Astrocyte (in vitro differentiated cells and primary cell): Measurements from ENCODE around the gene PCGF2. TPM values are rescaled to one million over a fixed set of nuclear protein-coding genes. Genes with fewer than 3 reads are reported as not detected.

Experiments used
- DNase-seq: peaks from one replicate; pipeline ENCODE4 v3.0.0-alpha.2; 2010; ENCODE audit warnings: low read depth
- FAIRE-seq: peaks from 2 replicates; lab custom pipeline; 2011; peaks lifted over from hg19 to GRCh38; lab: Jason Lieb, UNC
- H2AFZ ChIP-seq: 2 replicates; pipeline ENCODE4 v1.6.0; 2012; ENCODE audit warnings: low read depth, low read length, inconsistent platforms
- H3K27ac ChIP-seq: 2 replicates; pipeline ENCODE4 v1.5.1; 2011; ENCODE audit warnings: low read depth, low read length, inconsistent platforms
- H3K27me3 ChIP-seq: 2 replicates; pipeline ENCODE4 v1.6.0; 2011; ENCODE audit warnings: low read length, inconsistent platforms; ENCODE audit not compliant: insufficient read depth
- H3K36me3 ChIP-seq: 2 replicates; pipeline ENCODE4 v1.5.1; 2011; ENCODE audit warnings: low read length, inconsistent platforms; ENCODE audit not compliant: insufficient read depth
- H3K4me1 ChIP-seq: 2 replicates; pipeline ENCODE4 v1.5.1; 2011; ENCODE audit warnings: low read length, inconsistent platforms; ENCODE audit not compliant: insufficient read depth
- H3K4me2 ChIP-seq: 2 replicates; pipeline ENCODE4 v1.6.0; 2012; ENCODE audit warnings: low read length, inconsistent platforms
- H3K4me3 ChIP-seq: 2 replicates; pipeline ENCODE4 v1.5.1; 2011; ENCODE audit warnings: low read depth, mild to moderate bottlenecking, low read length, inconsistent platforms; ENCODE audit not compliant: insufficient read depth
- H3K79me2 ChIP-seq: 2 replicates; pipeline ENCODE4 v1.6.0; 2012; ENCODE audit warnings: mild to moderate bottlenecking, low read length, inconsistent platforms; ENCODE audit not compliant: insufficient read depth
- H3K9ac ChIP-seq: 2 replicates; pipeline ENCODE4 v1.6.0; 2012; ENCODE audit warnings: mild to moderate bottlenecking, low read length, inconsistent platforms
- H3K9me3 ChIP-seq: 2 replicates; pipeline ENCODE4 v1.5.1; 2012; ENCODE audit warnings: low read depth, mild to moderate bottlenecking, low read length, inconsistent platforms; ENCODE audit not compliant: insufficient read depth
- H4K20me1 ChIP-seq: 2 replicates; pipeline ENCODE4 v1.6.0; 2012; ENCODE audit warnings: low read length, inconsistent platforms; ENCODE audit not compliant: insufficient read depth
- H3K27ac Mint-ChIP-seq: one replicate; pipeline ENCODE4 v1.8.0; 2021; ENCODE audit warnings: mild to moderate bottlenecking, mixed read lengths; ENCODE audit not compliant: unreplicated experiment
- H3K27me3 Mint-ChIP-seq: one replicate; pipeline ENCODE4 v1.8.0; 2021; ENCODE audit warnings: low read depth, mixed read lengths; ENCODE audit not compliant: unreplicated experiment
- H3K36me3 Mint-ChIP-seq: one replicate; pipeline ENCODE4 v1.8.0; 2021; ENCODE audit warnings: low read depth, mixed read lengths; ENCODE audit not compliant: unreplicated experiment
- H3K4me1 Mint-ChIP-seq: one replicate; pipeline ENCODE4 v1.8.0; 2021; ENCODE audit warnings: low read depth, mixed read lengths; ENCODE audit not compliant: unreplicated experiment
- H3K4me3 Mint-ChIP-seq: one replicate; pipeline ENCODE4 v1.8.0; 2021; ENCODE audit warnings: mild to moderate bottlenecking, moderate library complexity, mixed read lengths; ENCODE audit not compliant: unreplicated experiment
- H3K9me3 Mint-ChIP-seq: one replicate; pipeline ENCODE4 v1.8.0; 2021; ENCODE audit warnings: mild to moderate bottlenecking, mixed read lengths; ENCODE audit not compliant: unreplicated experiment
- EZH2 ChIP-seq: IDR thresholded peaks from 2 replicates; pipeline ENCODE4 v1.6.1; 2012; ENCODE audit warnings: mild to moderate bottlenecking, low read length, inconsistent platforms; ENCODE audit not compliant: insufficient read depth
- total RNA-seq: library from RNA; stranded (reverse); gene quantifications from 2 replicates; pipeline ENCODE4 v1.2.1, GENCODE V29; 2021
- TF ChIP-seq, protein P1 (sequence below): IDR thresholded peaks from 2 replicates; pipeline ENCODE4 v1.5.1; 2011; ENCODE audit warnings: low read depth, mild to moderate bottlenecking, inconsistent platforms, low read length, moderate library complexity; ENCODE audit not compliant: insufficient read depth

The PCGF2 gene
- total RNA-seq, 1 donor from 2014 or later: 73.7 TPM

DNA sequence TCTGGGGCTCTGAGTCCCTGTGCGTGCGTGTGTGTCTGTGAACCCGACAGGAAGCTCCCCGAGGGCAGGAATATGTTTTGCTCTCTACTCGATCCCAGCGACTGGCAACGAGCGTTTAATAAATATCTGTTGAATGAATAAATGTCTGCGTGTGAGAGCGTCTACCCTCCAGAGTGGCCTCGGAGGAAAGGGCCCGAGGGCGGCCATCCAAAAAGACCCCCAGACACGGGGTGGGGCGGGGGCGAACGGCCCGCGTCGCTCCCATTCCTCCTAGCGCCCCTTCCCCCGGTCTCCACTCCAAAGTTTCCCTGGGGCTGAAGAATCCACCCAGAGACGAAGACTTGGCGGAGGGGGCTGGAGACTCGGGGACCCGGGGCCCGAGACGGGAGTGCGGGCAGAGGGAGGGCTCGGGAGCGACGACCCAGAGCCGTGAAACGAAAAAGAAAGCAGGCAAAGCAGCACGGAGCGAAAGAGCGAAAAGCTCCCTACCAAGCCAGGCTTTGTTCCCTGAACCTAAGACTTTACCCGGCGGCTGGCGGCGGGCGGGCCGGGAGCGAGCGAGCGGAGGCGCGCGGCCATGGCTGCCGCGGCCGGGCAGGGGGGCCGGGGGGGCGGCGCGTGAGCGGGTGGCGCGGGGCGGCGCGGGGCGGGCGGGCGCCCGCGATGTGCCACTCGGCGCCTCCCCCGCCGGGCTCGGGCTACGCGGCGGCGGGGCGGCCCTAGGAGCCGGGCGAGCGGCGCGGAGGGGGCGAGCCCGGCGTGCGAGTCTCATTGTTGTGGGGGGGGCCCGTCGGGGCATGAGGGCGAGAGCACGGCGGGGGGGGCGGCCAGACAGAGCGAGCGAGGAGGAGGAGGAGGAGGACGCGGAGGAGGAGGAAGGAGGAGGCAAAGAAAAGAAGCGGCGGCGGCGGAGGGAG, 43.3 kb downstream of the PCGF2 start, which contains the start of gene MLLT6:
MLLT6 (plus strand) TSS at position 668 of the 917 bp plus-strand sequence. CDS start 360 bp downstream, outside the sequence.
- Mint-ChIP-seq H3K9me3 (peaks cover 3% of the 10 kb centered on the region), H3K27ac (peak within 1 kb of the TSS; percentile 94), H3K36me3 (peaks cover 4% of the 10 kb centered on the region), H3K4me1 (peaks cover 15% of the 10 kb centered on the region), H3K27me3 (peaks cover 15% of the 10 kb centered on the region), H3K4me3 (peak within 1 kb of the TSS; percentile 87)
- Histone ChIP-seq H3K4me2 (peak within 1 kb of the TSS; percentile 93), H2AFZ (peak within 1 kb of the TSS; percentile 86), H3K9me3 (no peaks in the 10 kb centered on the region), H3K27ac (peak within 1 kb of the TSS; percentile 27), H3K4me3 (peak within 1 kb of the TSS; percentile 70), H3K9ac (peak within 1 kb of the TSS; percentile 84), H3K27me3 (peaks cover 7% of the 10 kb centered on the region), H3K36me3 (no peaks in the 10 kb centered on the region), H3K4me1 (peaks cover 41% of the 10 kb centered on the region), H4K20me1 (peaks cover 29% of the 10 kb centered on the region), H3K79me2 (peaks cover 14% of the 10 kb centered on the region)
- DNase-seq: peak; percentile 50
- no peak for FAIRE-seq
- TF ChIP-seq, protein P1, sequence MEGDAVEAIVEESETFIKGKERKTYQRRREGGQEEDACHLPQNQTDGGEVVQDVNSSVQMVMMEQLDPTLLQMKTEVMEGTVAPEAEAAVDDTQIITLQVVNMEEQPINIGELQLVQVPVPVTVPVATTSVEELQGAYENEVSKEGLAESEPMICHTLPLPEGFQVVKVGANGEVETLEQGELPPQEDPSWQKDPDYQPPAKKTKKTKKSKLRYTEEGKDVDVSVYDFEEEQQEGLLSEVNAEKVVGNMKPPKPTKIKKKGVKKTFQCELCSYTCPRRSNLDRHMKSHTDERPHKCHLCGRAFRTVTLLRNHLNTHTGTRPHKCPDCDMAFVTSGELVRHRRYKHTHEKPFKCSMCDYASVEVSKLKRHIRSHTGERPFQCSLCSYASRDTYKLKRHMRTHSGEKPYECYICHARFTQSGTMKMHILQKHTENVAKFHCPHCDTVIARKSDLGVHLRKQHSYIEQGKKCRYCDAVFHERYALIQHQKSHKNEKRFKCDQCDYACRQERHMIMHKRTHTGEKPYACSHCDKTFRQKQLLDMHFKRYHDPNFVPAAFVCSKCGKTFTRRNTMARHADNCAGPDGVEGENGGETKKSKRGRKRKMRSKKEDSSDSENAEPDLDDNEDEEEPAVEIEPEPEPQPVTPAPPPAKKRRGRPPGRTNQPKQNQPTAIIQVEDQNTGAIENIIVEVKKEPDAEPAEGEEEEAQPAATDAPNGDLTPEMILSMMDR: no peak
- no peak for TF ChIP-seq EZH2

- no peaks in the 10 kb centered on the region for H3K36me3 Mint-ChIP-seq
Observed at GRCh38 chr17:38703742-38704605, 44.2 kb downstream of the PCGF2 start.

More at GRCh38 chr17:38703742-38704605, 44.2 kb downstream of the PCGF2 start:
- Histone ChIP-seq H4K20me1 (peaks cover 20% of the 10 kb centered on the region), H2AFZ (peak overlapping the region; percentile 86), H3K4me1 (peaks cover 41% of the 10 kb centered on the region), H3K36me3 (no peaks in the 10 kb centered on the region), H3K4me2 (peak overlapping the region; percentile 92), H3K27ac (no peak overlapping the region), H3K9ac (peak overlapping the region; percentile 84), H3K27me3 (peaks cover 7% of the 10 kb centered on the region), H3K79me2 (peaks cover 14% of the 10 kb centered on the region), H3K9me3 (no peaks in the 10 kb centered on the region), H3K4me3 (peak overlapping the region; percentile 70)
- peaks cover 3% of the 10 kb centered on the region for H3K9me3 Mint-ChIP-seq
- peaks cover 21% of the 10 kb centered on the region for H3K27me3 Mint-ChIP-seq
- peak overlapping the region; percentile 94 for H3K27ac Mint-ChIP-seq
- peaks cover 15% of the 10 kb centered on the region for H3K4me1 Mint-ChIP-seq
- TF ChIP-seq EZH2: no peak
- TF ChIP-seq, protein P1: no peak
- no peak for FAIRE-seq
- peak overlapping the region; percentile 87 for H3K4me3 Mint-ChIP-seq
- no peak for DNase-seq
